ENCODE data around the gene CDR2.

GRCh38 chr16:22316411-22316811 is 58.0 kb downstream of the CDR2 start:
- TF ChIP-seq CTCF (IDR thresholded peaks at IDR 0.05) (no peak), POLR2AphosphoS5 (IDR thresholded peaks at IDR 0.05; ENCODE audit: low read depth, low read length) (no peak)

All from Panc1 (cell line).